K562 (cell line): Measurements from ENCODE around the gene FLRT1. TPM values are rescaled to one million over a fixed set of nuclear protein-coding genes. Genes with fewer than 3 reads are reported as not detected.

Experiments
- ATAC-seq: fragments of 200-7000 bp; cut with Tn5 transposase; 3 replicates; pipeline ENCODE4 v1.9.1; 2020; ENCODE audit warnings: moderate library complexity
- BruUV-seq: library from RNA; stranded (reverse); fragments of 400-500 nt; replicated peaks from 2 replicates; lab custom pipeline; 2021; lab: Mats Ljungman, UMichigan
- CTCF ChIA-PET: fragments of 300-600 bp; formaldehyde crosslinking; extraction: SDS; loops from one replicate; lab custom pipeline; 2021; ENCODE audit warnings: low intra/inter-chr PET ratio; lab: Yijun Ruan, JAX
- POLR2A ChIA-PET: fragments of 300-600, 350-650 bp; sonication (Branson Sonifier 250); formaldehyde crosslinking; extraction: SDS; loops from one replicate; lab custom pipeline; 2021; ENCODE audit warnings: antibody characterized with exemption, inconsistent platforms; lab: Yijun Ruan, JAX
- DNase-seq, 4 experiments: peaks; one replicate each; pipeline versions ENCODE4 v3.0.0 to v3.0.0-alpha.2; 2011 to 2018; ENCODE audit warnings: low spot score in 3 of 4, mixed read lengths in 3 of 4; ENCODE audit errors: extremely low read depth in 1 of 4
- FAIRE-seq: peaks from 2 replicates; lab custom pipeline; 2011; peaks lifted over from hg19 to GRCh38; lab: Jason Lieb, UNC
- H2AFZ ChIP-seq: 2 replicates; pipeline ENCODE4 v1.6.0; 2011; ENCODE audit warnings: low read depth, low read length, control low read depth, inconsistent platforms
- H3K27ac ChIP-seq: fragments of 200-600 bp; 3 replicates; pipeline ENCODE4 v1.8.0; 2011; ENCODE audit warnings: low read depth, mild to moderate bottlenecking, control low read depth, inconsistent platforms, low read length, moderate library complexity, mixed read lengths; ENCODE audit errors: extremely low read depth
- H3K27me3 ChIP-seq, 2 experiments: fragments of 300-600 bp in 1 of 2; 2 replicates in 1 of 2; 3 replicates in 1 of 2; pipeline versions ENCODE4 v1.6.0 to v1.8.0; 2011; ENCODE audit warnings: inconsistent platforms in 2 of 2, low read length in 2 of 2, mild to moderate bottlenecking in 1 of 2, mixed read lengths in 1 of 2, moderate library complexity in 1 of 2; ENCODE audit not compliant: control insufficient read depth in 2 of 2, insufficient read depth in 2 of 2
- H3K36me3 ChIP-seq: fragments of 300-600 bp; 3 replicates; pipeline ENCODE4 v1.8.0; 2011; ENCODE audit warnings: mild to moderate bottlenecking, low read length, inconsistent platforms; ENCODE audit not compliant: control insufficient read depth, insufficient read depth
- H3K4me1 ChIP-seq, 2 experiments: fragments of 200-600 bp in 1 of 2; replicated peaks in 1 of 2; 2 replicates in 1 of 2; 3 replicates in 1 of 2; pipeline versions ENCODE4 v1.5.1 to v1.8.0; 2011; ENCODE audit warnings: inconsistent platforms in 2 of 2, low read length in 2 of 2, mild to moderate bottlenecking in 1 of 2, mixed read lengths in 1 of 2, moderate library complexity in 1 of 2; ENCODE audit not compliant: control insufficient read depth in 2 of 2, insufficient read depth in 2 of 2
- H3K4me2 ChIP-seq: 2 replicates; pipeline ENCODE4 v1.6.1; 2011; ENCODE audit warnings: low read length, control low read depth, inconsistent platforms, mixed read lengths; ENCODE audit not compliant: insufficient read depth
- H3K4me3 ChIP-seq: fragments of 200-600 bp; sonication (generic), shearing (Covaris generic); 2 replicates; pipeline ENCODE4 v1.5.1; 2016; ENCODE audit warnings: control low read depth, inconsistent platforms
- H3K79me2 ChIP-seq: fragments of 200-600 bp; 3 replicates; pipeline ENCODE4 v1.8.0; 2011; ENCODE audit warnings: low read length, inconsistent platforms; ENCODE audit not compliant: control insufficient read depth, insufficient read depth
- H3K9ac ChIP-seq, 2 experiments: 2 replicates each; pipeline versions ENCODE4 v1.6.0 to v1.6.1; 2011; ENCODE audit warnings: low read depth in 2 of 2, low read length in 2 of 2, control low read depth in 1 of 2, inconsistent platforms in 1 of 2, mild to moderate bottlenecking in 1 of 2, mixed read lengths in 1 of 2; ENCODE audit not compliant: insufficient read depth in 1 of 2
- H3K9me1 ChIP-seq: one replicate; pipeline ENCODE4 v1.6.0; 2011; ENCODE audit warnings: inconsistent platforms, mild to moderate bottlenecking, low read length, moderate library complexity; ENCODE audit not compliant: control insufficient read depth, insufficient read depth
- H3K9me3 ChIP-seq: replicated peaks from 2 replicates; pipeline ENCODE4 v1.5.1; 2011; ENCODE audit warnings: low read depth, low read length, inconsistent platforms; ENCODE audit not compliant: control insufficient read depth, insufficient read depth
- H4K20me1 ChIP-seq: replicated peaks from 2 replicates; pipeline ENCODE4 v1.6.1; 2011; ENCODE audit warnings: low read length, inconsistent platforms, mixed read lengths; ENCODE audit not compliant: control insufficient read depth, insufficient read depth
- EP300 ChIP-seq: IDR thresholded peaks from 2 replicates; pipeline ENCODE4 v1.6.1; 2012; ENCODE audit warnings: low read length, improper control_type of control experiment
- ESRRB ChIP-seq: fragments of 250-450 bp; sonication (Bioruptor Pico); IDR thresholded peaks from 2 replicates; pipeline ENCODE4 v1.5.0; 2020; ENCODE audit warnings: mild to moderate bottlenecking, moderate library complexity, borderline replicate concordance
- GTF2F1 ChIP-seq: IDR thresholded peaks from 2 replicates; pipeline ENCODE4 v1.6.1; 2011; ENCODE audit warnings: low read depth, low read length, improper control_type of control experiment
- SAFB2 ChIP-seq: fragments of 200-400 bp; formaldehyde crosslinking; IDR thresholded peaks from 2 replicates; pipeline ENCODE4 v1.6.1; 2018; ENCODE audit warnings: borderline replicate concordance, low read length, low read depth, moderate library complexity; ENCODE audit not compliant: severe bottlenecking
- SMAD4 ChIP-seq: fragments of 250-450 bp; sonication (Bioruptor Pico); conservative IDR thresholded peaks from 2 replicates; pipeline ENCODE4 v1.8.0; 2021; ENCODE audit warnings: inconsistent platforms, mild to moderate bottlenecking, moderate library complexity
- SP1 ChIP-seq: sonication (generic); formaldehyde crosslinking; IDR thresholded peaks from 2 replicates; pipeline ENCODE4 v1.8.1; 2022; ENCODE audit warnings: mild to moderate bottlenecking, missing genetic modification reagents
- TEAD2 ChIP-seq: fragments of 450-650 bp; IDR thresholded peaks from 2 replicates; pipeline ENCODE4 v1.6.1; 2016; ENCODE audit warnings: missing genetic modification characterization, control low read depth, missing compliant biosample characterization
- YBX1 ChIP-seq: fragments of 450-650 bp; IDR thresholded peaks from 2 replicates; pipeline ENCODE4 v1.7.1; 2016; ENCODE audit warnings: mild to moderate bottlenecking
- ZBTB33 ChIP-seq: sonication (generic); formaldehyde crosslinking; IDR thresholded peaks from 2 replicates; pipeline ENCODE4 v1.8.1; 2023; ENCODE audit warnings: mild to moderate bottlenecking, missing genetic modification reagents
- ZNF197 ChIP-seq: fragments of 200-800 bp; sonication (Bioruptor generic); IDR thresholded peaks from 2 replicates; pipeline ENCODE4 v1.6.1; 2016; ENCODE audit warnings: low read depth, missing genetic modification characterization, missing compliant biosample characterization
- WGBS: fragments of 100-300 bp; shearing (Covaris generic); methylation state at CpG from one replicate; pipeline ENCODE4 v1.1.6; 2016; ENCODE audit warnings: low coverage, mixed read lengths; ENCODE audit not compliant: insufficient coverage; ENCODE audit errors: missing lambda C conversion rate; 5-methylcytosine and 5-hydroxymethylcytosine counted together
- in situ Hi-C: fragments of 300-500 bp; cut with MboI; formaldehyde crosslinking; loops from 4 replicates; pipeline ENCODE4 v1.15.0; 2018; ENCODE audit warnings: inconsistent platforms, mixed read lengths
- intact Hi-C: fragments of 100-400 bp; cut with micrococcal nuclease; formaldehyde crosslinking; loops from 2 replicates; pipeline ENCODE4 v1.14.2; 2022
- polyA plus RNA-seq, 8 experiments: library from polyadenylated mRNA; depleted of rRNA in 4 of 8; stranded (reverse) in 5 of 8; unstranded in 3 of 8; fragments of >200 nt; fragmentation: Nextera tagmentation in 2 of 8; fragmentation: Illumina TruSeq in 1 of 8; extraction: Ambion mirVana in 2 of 8; extraction: Trizol in 1 of 8; gene quantifications; 2 replicates each; pipeline versions ENCODE4 v1.2.1 to v1.2.3, GENCODE V29; 2011 to 2014; ENCODE audit warnings: inconsistent platforms in 1 of 8, missing spikeins in 1 of 8
- total RNA-seq, 7 experiments: library from RNA; depleted of rRNA in 6 of 7; stranded (reverse); fragments of >200 nt in 6 of 7; fragmentation: Illumina TruSeq in 2 of 7; extraction: Trizol in 2 of 7; gene quantifications; 2 replicates each; pipeline versions ENCODE4 v1.2.1 to v1.2.3, GENCODE V29; 2011 to 2021; ENCODE audit warnings: low replicate concordance in 1 of 7
- TF ChIP-seq, protein P1 (sequence below): sonication (generic); formaldehyde crosslinking; IDR thresholded peaks from 2 replicates; pipeline ENCODE4 v1.8.0; 2022; ENCODE audit warnings: mild to moderate bottlenecking, missing genetic modification reagents, borderline replicate concordance
- TF ChIP-seq, protein P2 (sequence below): sonication (generic); formaldehyde crosslinking; IDR thresholded peaks from 2 replicates; pipeline ENCODE4 v1.8.0; 2023; ENCODE audit warnings: mild to moderate bottlenecking, missing genetic modification reagents

Gene FLRT1
- total and polyA plus RNA-seq, 9 of the 15 experiments (the other 6 are each of a cell fraction or from before 2014, with no cell fraction given): not detected

GRCh38 chr11:64017945-64018224 is 17.8 kb upstream of the FLRT1 start (continued):
- TF ChIP-seq SAFB2: no peak
- TF ChIP-seq YBX1: no peak
- no peak for TF ChIP-seq ZNF197 (CRISPR knock-in tag)

- CTCF ChIA-PET: no interaction called here
- H3K9me1 ChIP-seq: no peaks in the 10 kb centered on the region
- in situ Hi-C loops (no loop called here), intact Hi-C loops (no loop called here)
- H3K27me3 ChIP-seq: peaks cover 0 to 4% of the 10 kb centered on the region in 2 experiments; a peak in 1 of 5 replicates
- no peak overlapping the region for H3K4me2 ChIP-seq
- FAIRE-seq (no peak), DNase-seq (no peak), ATAC-seq (no peak)
- no peak overlapping the region for H2AFZ ChIP-seq
- POLR2A ChIA-PET: interaction anchor here (0.6 to 1.0 kb wide), 2 partner anchors 37 to 1880 kb away, joined by 3 read pairs; no protein-coding TSS in a partner anchor
- H3K4me3 ChIP-seq: no peak overlapping the region
- H3K79me2 ChIP-seq: no peaks in the 10 kb centered on the region
- H3K9me3 ChIP-seq: no peaks in the 10 kb centered on the region
- 30% methylated on average over 5 of the region's 8 CpGs for WGBS
- TF ChIP-seq, protein P1, sequence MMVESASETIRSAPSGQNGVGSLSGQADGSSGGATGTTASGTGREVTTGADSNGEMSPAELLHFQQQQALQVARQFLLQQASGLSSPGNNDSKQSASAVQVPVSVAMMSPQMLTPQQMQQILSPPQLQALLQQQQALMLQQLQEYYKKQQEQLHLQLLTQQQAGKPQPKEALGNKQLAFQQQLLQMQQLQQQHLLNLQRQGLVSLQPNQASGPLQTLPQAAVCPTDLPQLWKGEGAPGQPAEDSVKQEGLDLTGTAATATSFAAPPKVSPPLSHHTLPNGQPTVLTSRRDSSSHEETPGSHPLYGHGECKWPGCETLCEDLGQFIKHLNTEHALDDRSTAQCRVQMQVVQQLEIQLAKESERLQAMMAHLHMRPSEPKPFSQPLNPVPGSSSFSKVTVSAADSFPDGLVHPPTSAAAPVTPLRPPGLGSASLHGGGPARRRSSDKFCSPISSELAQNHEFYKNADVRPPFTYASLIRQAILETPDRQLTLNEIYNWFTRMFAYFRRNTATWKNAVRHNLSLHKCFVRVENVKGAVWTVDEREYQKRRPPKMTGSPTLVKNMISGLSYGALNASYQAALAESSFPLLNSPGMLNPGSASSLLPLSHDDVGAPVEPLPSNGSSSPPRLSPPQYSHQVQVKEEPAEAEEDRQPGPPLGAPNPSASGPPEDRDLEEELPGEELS (CRISPR knock-in tag): no peak
- TF ChIP-seq, protein P2, sequence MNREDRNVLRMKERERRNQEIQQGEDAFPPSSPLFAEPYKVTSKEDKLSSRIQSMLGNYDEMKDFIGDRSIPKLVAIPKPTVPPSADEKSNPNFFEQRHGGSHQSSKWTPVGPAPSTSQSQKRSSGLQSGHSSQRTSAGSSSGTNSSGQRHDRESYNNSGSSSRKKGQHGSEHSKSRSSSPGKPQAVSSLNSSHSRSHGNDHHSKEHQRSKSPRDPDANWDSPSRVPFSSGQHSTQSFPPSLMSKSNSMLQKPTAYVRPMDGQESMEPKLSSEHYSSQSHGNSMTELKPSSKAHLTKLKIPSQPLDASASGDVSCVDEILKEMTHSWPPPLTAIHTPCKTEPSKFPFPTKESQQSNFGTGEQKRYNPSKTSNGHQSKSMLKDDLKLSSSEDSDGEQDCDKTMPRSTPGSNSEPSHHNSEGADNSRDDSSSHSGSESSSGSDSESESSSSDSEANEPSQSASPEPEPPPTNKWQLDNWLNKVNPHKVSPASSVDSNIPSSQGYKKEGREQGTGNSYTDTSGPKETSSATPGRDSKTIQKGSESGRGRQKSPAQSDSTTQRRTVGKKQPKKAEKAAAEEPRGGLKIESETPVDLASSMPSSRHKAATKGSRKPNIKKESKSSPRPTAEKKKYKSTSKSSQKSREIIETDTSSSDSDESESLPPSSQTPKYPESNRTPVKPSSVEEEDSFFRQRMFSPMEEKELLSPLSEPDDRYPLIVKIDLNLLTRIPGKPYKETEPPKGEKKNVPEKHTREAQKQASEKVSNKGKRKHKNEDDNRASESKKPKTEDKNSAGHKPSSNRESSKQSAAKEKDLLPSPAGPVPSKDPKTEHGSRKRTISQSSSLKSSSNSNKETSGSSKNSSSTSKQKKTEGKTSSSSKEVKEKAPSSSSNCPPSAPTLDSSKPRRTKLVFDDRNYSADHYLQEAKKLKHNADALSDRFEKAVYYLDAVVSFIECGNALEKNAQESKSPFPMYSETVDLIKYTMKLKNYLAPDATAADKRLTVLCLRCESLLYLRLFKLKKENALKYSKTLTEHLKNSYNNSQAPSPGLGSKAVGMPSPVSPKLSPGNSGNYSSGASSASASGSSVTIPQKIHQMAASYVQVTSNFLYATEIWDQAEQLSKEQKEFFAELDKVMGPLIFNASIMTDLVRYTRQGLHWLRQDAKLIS (CRISPR knock-in tag): no peak
- TF ChIP-seq TEAD2 (tag): no peak
- TF ChIP-seq SMAD4 (CRISPR knock-in tag): no peak
- TF ChIP-seq EP300: no peak
- TF ChIP-seq SP1 (CRISPR knock-in tag): no peak
- TF ChIP-seq ZBTB33 (CRISPR knock-in tag): no peak
- TF ChIP-seq GTF2F1: no peak
- no peak for TF ChIP-seq ESRRB (CRISPR knock-in tag)
- H3K4me1 ChIP-seq: peaks cover 0 to 56% of the 10 kb centered on the region in 2 experiments; a peak in 2 of 5 replicates
- H3K9ac ChIP-seq: no peak overlapping the region; a peak in 1 of 4 replicates
- no TSS peak for BruUV-seq
- H3K27ac ChIP-seq: no peak overlapping the region
- no peaks in the 10 kb centered on the region for H3K36me3 ChIP-seq
- peaks cover 54% of the 10 kb centered on the region for H4K20me1 ChIP-seq
These were observed 17.4 kb upstream of the FLRT1 start for GRCh38 chr11:64018310-64018709.
